Measurements from ENCODE around the gene KEAP1.

Gene KEAP1

GRCh38 chr19:10508036-10508435 lies 4.9 kb upstream of the KEAP1 start:
- no peak for TF ChIP-seq CTCF (IDR thresholded peaks at IDR 0.05; ENCODE audit: insufficient read depth, low read depth, low read length, missing control alignments)
- DNase-seq (ENCODE audit: low read depth), result no peak
- no peak overlapping the region for H3K4me3 ChIP-seq (ENCODE audit: low read length)

- peak; percentile 83 for DNase-seq (ENCODE audit: low read depth)
- peak; percentile 94 for TF ChIP-seq CTCF (IDR thresholded peaks at IDR 0.05; ENCODE audit: insufficient read depth, low read depth, low read length, missing control alignments)
- H3K4me3 ChIP-seq (ENCODE audit: low read length), result no peak overlapping the region
Measured at GRCh38 chr19:10505583-10506229, 2.5 kb upstream of the KEAP1 start.

GRCh38 chr19:10502524-10503001 lies 593 bp downstream of the KEAP1 start:
- TF ChIP-seq CTCF (IDR thresholded peaks at IDR 0.05; ENCODE audit: insufficient read depth, low read depth, low read length, missing control alignments), result no peak
- peak overlapping the region; percentile 89 for H3K4me3 ChIP-seq (ENCODE audit: low read length)

GRCh38 chr19:10501971-10502523 lies 1.1 kb downstream of the KEAP1 start:
- TF ChIP-seq CTCF (IDR thresholded peaks at IDR 0.05; ENCODE audit: insufficient read depth, low read depth, low read length, missing control alignments), result no peak
- peak overlapping the region; percentile 89 for H3K4me3 ChIP-seq (ENCODE audit: low read length)
- DNase-seq (ENCODE audit: low read depth), result peak; percentile 19

More at GRCh38 chr19:10502524-10503001, 593 bp downstream of the KEAP1 start:
- DNase-seq (ENCODE audit: low read depth), result peak; percentile 87

GRCh38 chr19:10500247-10500592 lies 2.9 kb downstream of the KEAP1 start:
- no peak for TF ChIP-seq CTCF (IDR thresholded peaks at IDR 0.05; ENCODE audit: insufficient read depth, low read depth, low read length, missing control alignments)
- no peak overlapping the region for H3K4me3 ChIP-seq (ENCODE audit: low read length)
- no peak for DNase-seq (ENCODE audit: low read depth)

GRCh38 chr19:10499550-10500246 lies 3.5 kb downstream of the KEAP1 start:
- no peak overlapping the region for H3K4me3 ChIP-seq (ENCODE audit: low read length)

More at GRCh38 chr19:10499550-10500246, 3.5 kb downstream of the KEAP1 start:
- TF ChIP-seq CTCF (IDR thresholded peaks at IDR 0.05; ENCODE audit: insufficient read depth, low read depth, low read length, missing control alignments), result no peak
- DNase-seq (ENCODE audit: low read depth), result no peak

Measured in epithelial cell of esophagus (primary cell).